ENCODE results near the gene RBMS1.
"Not testable (repeated sequence)": the region's sequence is repeated elsewhere in the genome, so short reads cannot be mapped to it uniquely, and the experiment has no call there.

The RBMS1 gene

GRCh38 chr2:160445673-160446072, 47.9 kb downstream of the RBMS1 start:
- H3K27me3 ChIP-seq (ENCODE audit: control insufficient read depth, low read length): no peaks in the 10 kb centered on the region; the same call in 1 of the 2 replicates
- no peaks in the 10 kb centered on the region for H3K79me2 ChIP-seq (ENCODE audit: control insufficient read depth, low read length)
- TF ChIP-seq CTCF (IDR thresholded peaks at IDR 0.05; ENCODE audit: low read depth, low read length, poor library complexity, severe bottlenecking) (no peak), EZH2phosphoT487 (IDR thresholded peaks at IDR 0.05; ENCODE audit: borderline replicate concordance, low read length) (no peak)

GRCh38 chr2:160442603-160443002, 51.0 kb downstream of the RBMS1 start:
- Histone ChIP-seq H3K4me2 (ENCODE audit: low read length) (no peak overlapping the region), H3F3A (ENCODE audit: control insufficient read depth, insufficient read depth) (no peaks in the 10 kb centered on the region), H3K9me3 (ENCODE audit: control insufficient read depth, insufficient read depth, low read length) (no peaks in the 10 kb centered on the region), H3K4me3 (ENCODE audit: low read length) (no peak overlapping the region), H3K4me1 (ENCODE audit: control insufficient read depth, low read length) (no peaks in the 10 kb centered on the region), H3K36me3 (ENCODE audit: control insufficient read depth, low read length) (no peaks in the 10 kb centered on the region), H4K20me1 (ENCODE audit: control insufficient read depth, insufficient read depth, low read depth, low read length) (no peaks in the 10 kb centered on the region), H3K27me3 (ENCODE audit: control insufficient read depth, low read length) (no peaks in the 10 kb centered on the region; the same call in 1 of the 2 replicates), H3K27ac (ENCODE audit: low read depth, low read length) (no peak overlapping the region), H3K79me2 (ENCODE audit: control insufficient read depth, low read length) (no peaks in the 10 kb centered on the region), H3K9me2 (replicated peaks; ENCODE audit: control insufficient read depth, low read length) (no peaks in the 10 kb centered on the region)
- TF ChIP-seq EZH2phosphoT487 (IDR thresholded peaks at IDR 0.05; ENCODE audit: borderline replicate concordance, low read length): no peak

More at GRCh38 chr2:160445673-160446072, 47.9 kb downstream of the RBMS1 start:
- Histone ChIP-seq H3K27ac (ENCODE audit: low read depth, low read length) (no peak overlapping the region), H4K20me1 (ENCODE audit: control insufficient read depth, insufficient read depth, low read depth, low read length) (no peaks in the 10 kb centered on the region), H3F3A (ENCODE audit: control insufficient read depth, insufficient read depth) (no peaks in the 10 kb centered on the region), H3K4me3 (ENCODE audit: low read length) (no peak overlapping the region), H3K9me3 (ENCODE audit: control insufficient read depth, insufficient read depth, low read length) (no peaks in the 10 kb centered on the region), H3K36me3 (ENCODE audit: control insufficient read depth, low read length) (no peaks in the 10 kb centered on the region), H3K4me2 (ENCODE audit: low read length) (no peak overlapping the region), H3K9me2 (replicated peaks; ENCODE audit: control insufficient read depth, low read length) (no peaks in the 10 kb centered on the region), H3K4me1 (ENCODE audit: control insufficient read depth, low read length) (no peaks in the 10 kb centered on the region)

- Histone ChIP-seq H3K27me3 (ENCODE audit: control insufficient read depth, low read length) (peaks cover under 1% of the 10 kb centered on the region), H3F3A (ENCODE audit: control insufficient read depth, insufficient read depth) (no peaks in the 10 kb centered on the region), H3K4me3 (ENCODE audit: low read length) (no peak overlapping the region), H4K20me1 (ENCODE audit: control insufficient read depth, insufficient read depth, low read depth, low read length) (no peaks in the 10 kb centered on the region), H3K4me2 (ENCODE audit: low read length) (no peak overlapping the region), H3K4me1 (ENCODE audit: control insufficient read depth, low read length) (no peaks in the 10 kb centered on the region), H3K27ac (ENCODE audit: low read depth, low read length) (no peak overlapping the region), H3K9me2 (replicated peaks; ENCODE audit: control insufficient read depth, low read length) (no peaks in the 10 kb centered on the region), H3K9me3 (ENCODE audit: control insufficient read depth, insufficient read depth, low read length) (no peaks in the 10 kb centered on the region), H3K79me2 (ENCODE audit: control insufficient read depth, low read length) (no peaks in the 10 kb centered on the region), H3K36me3 (ENCODE audit: control insufficient read depth, low read length) (no peaks in the 10 kb centered on the region)
- TF ChIP-seq CTCF (IDR thresholded peaks at IDR 0.05; ENCODE audit: low read depth, low read length, poor library complexity, severe bottlenecking) (no peak), EZH2phosphoT487 (IDR thresholded peaks at IDR 0.05; ENCODE audit: borderline replicate concordance, low read length) (no peak)
Observed at GRCh38 chr2:160440888-160441287, 52.7 kb downstream of the RBMS1 start.

DNA sequence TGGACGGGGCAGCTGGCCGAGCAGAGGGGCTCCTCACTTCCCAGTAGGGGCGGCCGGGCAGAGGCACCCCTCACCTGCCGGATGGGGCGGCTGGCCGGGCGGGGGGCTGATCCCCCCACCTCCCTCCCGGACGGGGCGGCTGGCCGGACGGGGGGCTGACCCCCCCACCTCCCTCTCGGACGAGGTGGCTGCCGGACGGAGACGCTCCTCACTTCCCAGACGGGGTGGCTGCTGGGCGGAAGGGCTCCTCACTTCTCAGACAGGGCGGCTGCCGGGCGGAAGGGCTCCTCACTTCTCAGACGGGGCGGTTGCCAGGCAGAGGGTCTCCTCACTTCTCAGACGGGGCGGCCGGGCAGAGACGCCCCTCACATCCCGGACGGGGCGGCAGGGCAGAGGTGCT, 54.6 kb downstream of the RBMS1 start:
- H3F3A ChIP-seq (ENCODE audit: control insufficient read depth, insufficient read depth); H3K27me3 ChIP-seq (ENCODE audit: control insufficient read depth, low read length); H3K4me1 ChIP-seq (ENCODE audit: control insufficient read depth, low read length); H3K9me3 ChIP-seq (ENCODE audit: control insufficient read depth, insufficient read depth, low read length); H3K27ac ChIP-seq (ENCODE audit: low read depth, low read length); H3K4me3 ChIP-seq (ENCODE audit: low read length); H3K36me3 ChIP-seq (ENCODE audit: control insufficient read depth, low read length); H3K9me2 ChIP-seq (replicated peaks; ENCODE audit: control insufficient read depth, low read length); H3K4me2 ChIP-seq (ENCODE audit: low read length); H3K79me2 ChIP-seq (ENCODE audit: control insufficient read depth, low read length); H4K20me1 ChIP-seq (ENCODE audit: control insufficient read depth, insufficient read depth, low read depth, low read length): not testable (repeated sequence)

Data from DOHH2 (cell line).